KOPT-K1 (cell line): ENCODE results near the gene CADM1.

Source experiments
- H3K27ac ChIP-seq: fragments of 200-600 bp; sonication (generic); 2 replicates; pipeline ENCODE4 v1.5.1; 2016; ENCODE audit warnings: antibody characterized with exemption, mild to moderate bottlenecking, low read depth, low read length; ENCODE audit not compliant: poor library complexity, severe bottlenecking
- H3K36me3 ChIP-seq: fragments of 200-600 bp; sonication (generic); 2 replicates; pipeline ENCODE4 v1.5.1; 2017; ENCODE audit warnings: antibody characterized with exemption, mild to moderate bottlenecking, low read length, moderate library complexity; ENCODE audit not compliant: insufficient read depth
- H3K9me3 ChIP-seq: fragments of 200-600 bp; sonication (generic); 2 replicates; pipeline ENCODE4 v1.5.1; 2017; ENCODE audit warnings: antibody characterized with exemption, low read length, mild to moderate bottlenecking; ENCODE audit not compliant: insufficient read depth, poor library complexity, severe bottlenecking

CADM1 gene

GRCh38 chr11:115256397-115257197 is 247.6 kb downstream of the CADM1 start:
- Histone ChIP-seq H3K9me3 (no peaks in the 10 kb centered on the region), H3K36me3 (no peaks in the 10 kb centered on the region), H3K27ac (no peak overlapping the region)

DNA sequence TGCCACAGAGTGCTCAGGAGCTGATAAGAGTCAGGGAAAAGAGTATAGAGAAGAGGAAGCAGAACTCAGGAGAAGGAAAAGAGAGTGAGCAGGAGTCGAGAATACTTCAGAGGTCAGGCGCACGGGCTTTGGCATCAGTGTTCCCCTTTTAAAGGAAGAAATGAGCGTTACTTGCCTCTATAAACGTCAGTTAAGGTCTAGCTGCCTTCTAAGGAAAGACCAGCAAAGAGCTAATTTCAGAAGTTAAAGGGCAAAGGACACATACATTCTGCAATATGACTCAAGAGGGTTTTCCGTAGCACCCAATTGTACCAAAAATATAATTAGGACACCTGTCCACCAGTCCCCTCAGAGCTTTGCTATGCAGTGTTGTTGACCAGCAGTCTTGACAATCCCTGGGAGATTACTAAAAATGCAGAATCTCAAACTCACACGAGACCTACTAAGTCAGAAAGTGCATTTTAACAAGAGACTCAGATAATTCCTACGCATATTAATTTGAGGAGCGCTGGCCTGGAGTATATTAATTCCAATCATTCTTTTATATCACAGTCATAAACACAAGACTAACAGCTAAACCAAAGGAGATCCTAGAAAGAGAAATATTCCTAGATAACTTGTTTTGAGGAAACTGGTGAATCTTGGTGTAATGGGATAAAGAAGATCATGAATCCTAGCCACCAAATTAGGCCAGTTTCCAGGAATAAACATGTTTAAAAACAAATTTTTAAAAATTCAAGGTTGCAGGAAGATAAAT is 249.0 kb downstream of the CADM1 start:
- Histone ChIP-seq H3K9me3 (no peaks in the 10 kb centered on the region), H3K27ac (no peak overlapping the region), H3K36me3 (no peaks in the 10 kb centered on the region)

GRCh38 chr11:115251126-115251525 is 253.1 kb downstream of the CADM1 start:
- no peaks in the 10 kb centered on the region for H3K9me3 ChIP-seq
- H3K27ac ChIP-seq: no peak overlapping the region
- H3K36me3 ChIP-seq: no peaks in the 10 kb centered on the region

GRCh38 chr11:115249061-115249578 is 255.1 kb downstream of the CADM1 start:
- Histone ChIP-seq H3K9me3 (no peaks in the 10 kb centered on the region), H3K27ac (no peak overlapping the region), H3K36me3 (no peaks in the 10 kb centered on the region)

GRCh38 chr11:115247953-115248352 is 256.3 kb downstream of the CADM1 start:
- no peaks in the 10 kb centered on the region for H3K9me3 ChIP-seq
- no peaks in the 10 kb centered on the region for H3K36me3 ChIP-seq
- H3K27ac ChIP-seq: no peak overlapping the region

GRCh38 chr11:115247361-115247760 is 256.9 kb downstream of the CADM1 start:
- H3K27ac ChIP-seq: no peak overlapping the region
- no peaks in the 10 kb centered on the region for H3K9me3 ChIP-seq

DNA sequence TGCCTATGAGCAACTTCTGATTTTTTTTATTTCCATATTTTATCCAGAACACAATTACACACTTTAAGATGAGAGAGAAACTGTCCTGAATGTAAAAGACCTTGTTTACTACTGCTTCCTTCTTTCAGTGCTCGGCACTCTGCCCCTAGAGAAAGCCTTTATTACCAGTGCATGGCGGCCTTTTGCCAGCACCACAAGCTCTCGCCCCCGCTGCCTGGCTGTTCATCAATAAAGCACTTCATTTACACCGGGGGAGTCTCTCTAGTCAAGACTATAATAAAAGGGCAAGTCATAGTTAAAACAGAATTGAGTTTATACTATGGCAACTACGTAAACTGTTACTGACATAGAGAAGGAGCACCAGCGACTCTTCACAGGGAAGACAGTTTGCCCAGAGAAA is 259.5 kb downstream of the CADM1 start:
- Histone ChIP-seq H3K27ac (no peak overlapping the region), H3K9me3 (no peaks in the 10 kb centered on the region), H3K36me3 (no peaks in the 10 kb centered on the region)

More at GRCh38 chr11:115247361-115247760, 256.9 kb downstream of the CADM1 start:
- no peaks in the 10 kb centered on the region for H3K36me3 ChIP-seq

DNA sequence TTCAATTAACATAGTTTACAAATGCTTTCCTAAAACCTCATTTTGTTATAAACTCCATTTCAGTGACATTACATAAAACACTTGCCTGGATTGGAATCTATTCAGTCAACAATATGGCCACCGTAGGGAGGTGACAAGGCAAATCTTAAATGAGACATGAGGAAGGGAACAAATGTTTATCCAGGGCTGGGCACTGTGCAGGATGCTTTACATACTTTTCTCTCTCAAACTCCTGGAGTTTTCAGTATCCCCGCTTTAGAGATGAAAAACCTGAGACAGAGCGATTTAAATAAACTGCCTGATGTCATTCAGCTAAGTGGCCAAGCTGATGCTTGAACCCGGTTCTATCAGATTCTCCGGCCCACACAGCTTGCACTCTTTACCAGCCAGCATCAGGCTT is 259.9 kb downstream of the CADM1 start:
- no peak overlapping the region for H3K27ac ChIP-seq
- no peaks in the 10 kb centered on the region for H3K9me3 ChIP-seq
- no peaks in the 10 kb centered on the region for H3K36me3 ChIP-seq

- Histone ChIP-seq H3K36me3 (no peaks in the 10 kb centered on the region), H3K27ac (no peak overlapping the region), H3K9me3 (no peaks in the 10 kb centered on the region)
Observed at GRCh38 chr11:115242982-115243381, 261.2 kb downstream of the CADM1 start.

DNA sequence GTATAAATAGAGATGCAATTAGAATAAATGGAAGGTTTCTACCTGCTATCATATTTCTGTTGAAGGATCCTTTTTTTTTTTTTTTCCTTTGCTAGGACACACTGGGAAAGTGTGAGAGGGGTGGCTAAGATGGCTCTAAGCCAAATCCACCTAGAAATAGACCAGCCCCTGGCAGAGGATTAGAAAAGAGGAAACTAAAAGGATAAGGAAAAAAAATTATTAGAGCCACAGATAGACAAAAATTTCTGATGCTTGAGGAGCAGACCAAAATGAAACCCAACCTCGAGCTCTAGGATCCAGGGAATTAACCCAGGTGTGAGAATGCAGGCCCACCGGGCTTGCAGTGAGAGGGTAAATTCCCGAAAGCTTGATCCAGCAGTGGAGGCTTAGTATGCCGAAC is 262.3 kb downstream of the CADM1 start:
- Histone ChIP-seq H3K9me3 (no peaks in the 10 kb centered on the region), H3K36me3 (no peaks in the 10 kb centered on the region), H3K27ac (no peak overlapping the region)

DNA sequence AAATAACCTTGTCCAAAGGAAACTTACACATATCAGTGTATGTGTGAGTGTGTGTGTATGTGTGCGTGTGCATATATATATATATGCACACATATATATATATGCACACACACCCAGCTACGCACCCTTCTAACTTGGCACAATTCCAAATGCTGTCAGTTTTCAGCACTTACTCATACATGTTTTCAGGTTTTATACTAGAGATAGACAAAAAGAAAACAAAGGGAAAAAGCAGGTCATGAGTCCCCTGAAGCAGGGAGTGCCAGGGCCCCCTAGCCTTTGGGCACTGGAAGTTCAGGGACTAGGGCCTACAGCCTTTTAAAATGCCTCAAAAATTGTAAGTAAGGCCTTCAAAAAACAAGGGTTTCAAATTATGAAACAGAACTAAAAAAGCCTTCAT is 265.4 kb downstream of the CADM1 start:
- Histone ChIP-seq H3K36me3 (no peaks in the 10 kb centered on the region), H3K27ac (no peak overlapping the region)

GRCh38 chr11:115238086-115238485 is 266.1 kb downstream of the CADM1 start:
- H3K36me3 ChIP-seq: no peaks in the 10 kb centered on the region
- H3K9me3 ChIP-seq: no peaks in the 10 kb centered on the region
- no peak overlapping the region for H3K27ac ChIP-seq

More for the DNA sequence above, 265.4 kb downstream of the CADM1 start:
- H3K9me3 ChIP-seq: no peaks in the 10 kb centered on the region

GRCh38 chr11:115237578-115237977 is 266.6 kb downstream of the CADM1 start:
- Histone ChIP-seq H3K27ac (no peak overlapping the region), H3K9me3 (no peaks in the 10 kb centered on the region), H3K36me3 (no peaks in the 10 kb centered on the region)

- Histone ChIP-seq H3K9me3 (no peaks in the 10 kb centered on the region), H3K36me3 (no peaks in the 10 kb centered on the region), H3K27ac (no peak overlapping the region)
Observed at GRCh38 chr11:115234794-115235193, 269.4 kb downstream of the CADM1 start.

GRCh38 chr11:115226556-115226955 is 277.7 kb downstream of the CADM1 start:
- Histone ChIP-seq H3K27ac (no peak overlapping the region), H3K36me3 (no peaks in the 10 kb centered on the region), H3K9me3 (no peaks in the 10 kb centered on the region)
